Hepatocyte (in vitro differentiated cells): Measurements from ENCODE around the gene NDST3. TPM values are rescaled to one million over a fixed set of nuclear protein-coding genes. Genes with fewer than 3 reads are reported as not detected.

Experiments used
- DNase-seq: peaks from one replicate; pipeline ENCODE4 v3.0.0-alpha.2; 2016; ENCODE audit warnings: low spot score
- H2AFZ ChIP-seq: fragments of 200-600 bp; sonication (generic); 2 replicates; pipeline ENCODE4 v1.6.0; 2016; ENCODE audit warnings: antibody characterized with exemption, mild to moderate bottlenecking
- H3K27ac ChIP-seq: fragments of 200-600 bp; sonication (generic); 2 replicates; pipeline ENCODE4 v1.5.1; 2016; ENCODE audit warnings: mild to moderate bottlenecking
- H3K27me3 ChIP-seq: fragments of 200-600 bp; sonication (generic); 2 replicates; pipeline ENCODE4 v1.6.1; 2016
- H3K36me3 ChIP-seq: fragments of 200-600 bp; sonication (generic); replicated peaks from 2 replicates; pipeline ENCODE4 v1.5.1; 2016; ENCODE audit warnings: low read depth; ENCODE audit not compliant: insufficient read depth
- H3K4me1 ChIP-seq: fragments of 200-600 bp; sonication (generic); 2 replicates; pipeline ENCODE4 v1.5.1; 2016; ENCODE audit warnings: mild to moderate bottlenecking, moderate library complexity; ENCODE audit not compliant: insufficient read depth
- H3K4me2 ChIP-seq: fragments of 200-600 bp; sonication (generic); 2 replicates; pipeline ENCODE4 v1.6.0; 2016
- H3K4me3 ChIP-seq: fragments of 200-600 bp; sonication (generic); 2 replicates; pipeline ENCODE4 v1.5.1; 2016; ENCODE audit warnings: mild to moderate bottlenecking
- H3K79me2 ChIP-seq: fragments of 200-600 bp; sonication (generic); 2 replicates; pipeline ENCODE4 v1.6.0; 2017; ENCODE audit warnings: mild to moderate bottlenecking
- H3K9me2 ChIP-seq: fragments of 200-600 bp; sonication (generic); replicated peaks from 2 replicates; pipeline ENCODE4 v1.6.0; 2017; ENCODE audit warnings: mild to moderate bottlenecking; ENCODE audit not compliant: insufficient read depth
- H3K9me3 ChIP-seq: fragments of 200-600 bp; sonication (generic); 2 replicates; pipeline ENCODE4 v1.5.1; 2016; ENCODE audit warnings: low read depth, mild to moderate bottlenecking
- H4K20me1 ChIP-seq: fragments of 200-600 bp; sonication (generic); 2 replicates; pipeline ENCODE4 v1.6.0; 2016; ENCODE audit warnings: mild to moderate bottlenecking; ENCODE audit not compliant: insufficient read depth, poor library complexity, severe bottlenecking
- EZH2 ChIP-seq: fragments of 200-600 bp; sonication (generic); IDR thresholded peaks from 2 replicates; pipeline ENCODE4 v1.6.1; 2016; ENCODE audit warnings: antibody characterized with exemption, mild to moderate bottlenecking, borderline replicate concordance
- EZH2phosphoT487 ChIP-seq: fragments of 200-600 bp; sonication (generic); IDR thresholded peaks from one replicate; pipeline ENCODE4 v1.6.1; 2018; ENCODE audit warnings: antibody characterized with exemption, mild to moderate bottlenecking, low read depth, moderate library complexity; ENCODE audit not compliant: unreplicated experiment, severe bottlenecking
- WGBS: methylation state at CpG from one replicate; pipeline ENCODE4 v1.1.6; 2016; ENCODE audit warnings: low lambda C conversion rate; ENCODE audit errors: missing lambda C conversion rate; 5-methylcytosine and 5-hydroxymethylcytosine counted together
- polyA plus RNA-seq: library from polyadenylated mRNA; unstranded; fragments of >200 nt; fragmentation: Nextera tagmentation; extraction: Ambion mirVana; gene quantifications from 2 replicates; pipeline ENCODE4 v1.2.1, GENCODE V29; 2016
- total RNA-seq: library from RNA; depleted of rRNA; stranded (reverse); fragments of >200 nt; gene quantifications from 2 replicates; pipeline ENCODE4 v1.2.3, GENCODE V29; 2014
- TF ChIP-seq, protein P1 (sequence below): fragments of 200-600 bp; sonication (generic); IDR thresholded peaks from 2 replicates; pipeline ENCODE4 v1.5.1; 2016; ENCODE audit warnings: antibody characterized with exemption, mild to moderate bottlenecking; ENCODE audit not compliant: poor library complexity

Gene NDST3
- total and polyA plus RNA-seq, 2 experiments from 2014 or later = 1.3 to 1.6 TPM

DNA sequence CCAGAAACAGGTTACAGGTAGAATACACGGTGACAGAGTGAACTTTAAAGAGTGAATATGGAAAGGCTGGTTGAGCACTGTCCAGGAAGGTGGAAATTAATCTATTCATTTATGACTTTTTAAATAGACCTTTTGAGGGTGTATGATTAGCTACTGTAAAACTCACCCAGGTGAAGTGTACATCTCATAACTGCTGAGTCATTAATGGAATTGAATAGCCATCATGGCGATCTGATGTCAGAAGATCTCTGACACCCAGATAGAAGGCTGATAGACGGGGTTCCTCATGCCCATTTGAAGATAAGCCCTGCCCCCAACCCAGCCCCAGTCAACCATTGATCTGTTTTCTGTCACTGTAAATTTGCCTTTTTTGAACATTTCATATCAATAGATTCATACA is 234.5 kb downstream of the NDST3 start:
- 86% methylated on average over 3 of the region's 3 CpGs for WGBS
- DNase-seq = no peak
- H2AFZ ChIP-seq = no peak overlapping the region
- no peaks in the 10 kb centered on the region for H4K20me1 ChIP-seq
- H3K4me3 ChIP-seq = no peak overlapping the region
- H3K36me3 ChIP-seq = no peaks in the 10 kb centered on the region
- no peak overlapping the region for H3K27ac ChIP-seq
- H3K79me2 ChIP-seq = no peaks in the 10 kb centered on the region
- no peaks in the 10 kb centered on the region for H3K4me1 ChIP-seq
- no peaks in the 10 kb centered on the region for H3K27me3 ChIP-seq
- TF ChIP-seq EZH2phosphoT487 (no peak), EZH2 (no peak)
- TF ChIP-seq, protein P1, sequence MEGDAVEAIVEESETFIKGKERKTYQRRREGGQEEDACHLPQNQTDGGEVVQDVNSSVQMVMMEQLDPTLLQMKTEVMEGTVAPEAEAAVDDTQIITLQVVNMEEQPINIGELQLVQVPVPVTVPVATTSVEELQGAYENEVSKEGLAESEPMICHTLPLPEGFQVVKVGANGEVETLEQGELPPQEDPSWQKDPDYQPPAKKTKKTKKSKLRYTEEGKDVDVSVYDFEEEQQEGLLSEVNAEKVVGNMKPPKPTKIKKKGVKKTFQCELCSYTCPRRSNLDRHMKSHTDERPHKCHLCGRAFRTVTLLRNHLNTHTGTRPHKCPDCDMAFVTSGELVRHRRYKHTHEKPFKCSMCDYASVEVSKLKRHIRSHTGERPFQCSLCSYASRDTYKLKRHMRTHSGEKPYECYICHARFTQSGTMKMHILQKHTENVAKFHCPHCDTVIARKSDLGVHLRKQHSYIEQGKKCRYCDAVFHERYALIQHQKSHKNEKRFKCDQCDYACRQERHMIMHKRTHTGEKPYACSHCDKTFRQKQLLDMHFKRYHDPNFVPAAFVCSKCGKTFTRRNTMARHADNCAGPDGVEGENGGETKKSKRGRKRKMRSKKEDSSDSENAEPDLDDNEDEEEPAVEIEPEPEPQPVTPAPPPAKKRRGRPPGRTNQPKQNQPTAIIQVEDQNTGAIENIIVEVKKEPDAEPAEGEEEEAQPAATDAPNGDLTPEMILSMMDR = no peak
- H3K9me3 ChIP-seq = no peaks in the 10 kb centered on the region
- no peaks in the 10 kb centered on the region for H3K9me2 ChIP-seq
- H3K4me2 ChIP-seq = no peak overlapping the region

DNA sequence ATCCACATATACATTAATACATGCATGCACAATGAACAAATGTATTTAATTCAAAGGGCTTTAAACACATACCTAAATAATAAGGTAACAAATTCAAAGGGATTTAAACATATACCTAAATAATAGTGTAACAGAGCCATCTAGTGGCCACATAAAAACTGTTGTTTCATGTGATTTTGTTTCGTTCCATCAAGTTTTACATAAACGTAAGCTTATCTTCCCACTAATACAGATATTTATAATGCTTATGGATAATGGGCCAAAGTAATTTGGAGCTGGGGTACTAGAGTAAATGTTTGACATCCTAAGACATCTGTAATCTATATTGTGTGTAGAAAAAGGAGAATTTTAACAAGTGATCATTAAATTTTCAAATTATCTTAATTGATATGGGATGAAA is 236.2 kb downstream of the NDST3 start:
- DNase-seq = peak; percentile 72

DNA sequence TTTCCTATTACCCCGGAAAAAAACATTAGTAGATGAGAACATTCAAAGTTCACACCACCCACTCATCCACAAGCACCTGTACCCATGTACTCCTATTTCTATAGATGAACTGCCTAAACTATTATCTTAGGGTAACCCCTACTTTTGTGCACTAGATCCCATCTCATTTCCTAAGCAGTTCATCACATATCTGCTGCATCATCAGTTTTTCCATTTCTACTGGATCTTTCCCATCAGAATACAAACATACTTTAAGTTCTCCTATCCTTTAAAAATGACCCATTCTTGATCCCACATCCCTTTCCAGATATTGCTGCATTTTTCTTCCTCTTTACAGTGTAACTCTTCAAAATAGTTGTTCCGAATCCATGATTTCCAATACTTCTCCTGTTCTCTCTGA is 237.5 kb downstream of the NDST3 start:
- H3K4me3 ChIP-seq = no peak overlapping the region
- H2AFZ ChIP-seq = no peak overlapping the region
- H3K9me2 ChIP-seq = no peaks in the 10 kb centered on the region
- H3K79me2 ChIP-seq = no peaks in the 10 kb centered on the region
- WGBS = 95% methylated on average over 2 of the region's 2 CpGs
- no peaks in the 10 kb centered on the region for H3K36me3 ChIP-seq
- H3K4me2 ChIP-seq = no peak overlapping the region
- no peak for DNase-seq
- H3K9me3 ChIP-seq = no peaks in the 10 kb centered on the region
- no peaks in the 10 kb centered on the region for H3K27me3 ChIP-seq
- no peaks in the 10 kb centered on the region for H3K4me1 ChIP-seq
- H3K27ac ChIP-seq = no peak overlapping the region
- H4K20me1 ChIP-seq = no peaks in the 10 kb centered on the region
- TF ChIP-seq EZH2phosphoT487 (no peak), EZH2 (no peak)
- TF ChIP-seq, protein P1 = no peak

More for the DNA sequence above, 236.2 kb downstream of the NDST3 start:
- Histone ChIP-seq H3K4me3 (no peak overlapping the region), H3K4me1 (no peaks in the 10 kb centered on the region), H3K9me3 (no peaks in the 10 kb centered on the region), H3K27me3 (no peaks in the 10 kb centered on the region), H4K20me1 (no peaks in the 10 kb centered on the region), H3K36me3 (no peaks in the 10 kb centered on the region), H3K79me2 (no peaks in the 10 kb centered on the region), H3K9me2 (no peaks in the 10 kb centered on the region), H2AFZ (no peak overlapping the region), H3K4me2 (no peak overlapping the region), H3K27ac (no peak overlapping the region)
- WGBS = 5% methylated on average over 2 of the region's 2 CpGs
- TF ChIP-seq EZH2phosphoT487 (no peak), EZH2 (no peak)
- TF ChIP-seq, protein P1 = peak; percentile 69

- H2AFZ ChIP-seq = no peak overlapping the region
- H3K36me3 ChIP-seq = no peaks in the 10 kb centered on the region
- WGBS = 93% methylated on average over 1 of the region's 1 CpG
- no peak overlapping the region for H3K4me2 ChIP-seq
- no peak overlapping the region for H3K4me3 ChIP-seq
- TF ChIP-seq, protein P1 = no peak
- TF ChIP-seq EZH2phosphoT487 = no peak
- no peak for TF ChIP-seq EZH2
- H3K9me3 ChIP-seq = no peaks in the 10 kb centered on the region
- DNase-seq = no peak
- no peaks in the 10 kb centered on the region for H4K20me1 ChIP-seq
- no peaks in the 10 kb centered on the region for H3K27me3 ChIP-seq
- H3K27ac ChIP-seq = no peak overlapping the region
- H3K4me1 ChIP-seq = peaks cover 9% of the 10 kb centered on the region
- no peaks in the 10 kb centered on the region for H3K9me2 ChIP-seq
- peaks cover 6% of the 10 kb centered on the region for H3K79me2 ChIP-seq
These were observed 239.4 kb downstream of the NDST3 start for GRCh38 chr4:118273642-118274041.
